ENCODE results near the gene FANCM. TPM values are rescaled to one million over a fixed set of nuclear protein-coding genes. Genes with fewer than 3 reads are reported as not detected.

The FANCM gene
- total and polyA plus RNA-seq, 9 of the 15 experiments (the other 6 are each of a cell fraction or from before 2014, with no cell fraction given), result 5.1 to 14.4 (median 6.2) TPM

DNA sequence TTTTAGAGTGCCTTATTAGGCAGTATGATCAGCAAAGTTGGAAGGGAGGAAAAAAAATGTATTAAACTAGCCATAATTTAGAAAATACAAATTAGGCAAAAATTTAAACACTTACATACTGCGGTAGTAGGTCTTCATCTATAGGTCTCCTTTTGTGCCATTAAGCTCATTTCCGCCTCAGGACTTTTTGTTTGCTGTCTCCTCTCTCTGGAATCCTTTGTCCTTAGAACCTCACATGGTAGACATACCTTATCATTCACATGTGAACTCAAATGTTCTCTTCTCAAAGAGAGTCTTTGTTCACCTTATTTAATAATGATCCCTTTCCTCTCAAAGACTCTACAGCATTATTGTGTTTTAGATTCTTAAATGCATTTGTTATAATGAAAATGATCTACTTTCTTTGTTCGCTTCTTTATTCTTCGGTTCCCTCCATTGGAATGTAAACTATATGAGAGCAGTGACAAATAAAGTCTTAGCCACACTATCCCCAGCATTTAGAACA, 14.7 kb downstream of the FANCM start:
- ChIA-PET POLR2A (interaction anchor here (0.7 kb wide), 1 partner anchor 15 kb away, joined by 3 read pairs; the partner anchor contains the start of gene FANCM), CTCF (ENCODE audit: low intra/inter-chr PET ratio) (no interaction called here)
- in situ Hi-C loops (cut with MboI) (no loop called here), intact Hi-C loops (cut with micrococcal nuclease) (no loop called here)
- Histone ChIP-seq H3K79me2 (ENCODE audit: control insufficient read depth, insufficient read depth, low read length) (0 out of 3 replicates have a peak, but pooled peaks cover under 1% of the 10 kb centered on the region), H3K4me3 (no peak overlapping the region), H3K4me2 (ENCODE audit: insufficient read depth, low read length) (no peak overlapping the region), H3K9me3 (replicated peaks; ENCODE audit: control insufficient read depth, insufficient read depth, low read depth, low read length) (no peaks in the 10 kb centered on the region), H3K9ac (ENCODE audit: insufficient read depth in 1 of 2, low read depth in 2 of 2, low read length in 2 of 2) (no peak overlapping the region), H3K36me3 (ENCODE audit: control insufficient read depth, insufficient read depth, low read length) (peaks cover 26% of the 10 kb centered on the region; the same call in 2 of the 3 replicates), H3K27me3 (ENCODE audit: control insufficient read depth in 2 of 2, insufficient read depth in 2 of 2, low read length in 2 of 2) (no peaks in the 10 kb centered on the region), H4K20me1 (replicated peaks; ENCODE audit: control insufficient read depth, insufficient read depth, low read length) (no peaks in the 10 kb centered on the region), H3K4me1 (replicated peaks in 1 of 2; ENCODE audit: control insufficient read depth in 2 of 2, insufficient read depth in 2 of 2, low read length in 2 of 2) (no peaks in the 10 kb centered on the region; a peak in 1 of 5 replicates), H2AFZ (ENCODE audit: low read depth, low read length) (no peak overlapping the region), H3K27ac (ENCODE audit: extremely low read depth, low read depth, low read length) (no peak overlapping the region), H3K9me1 (ENCODE audit: control insufficient read depth, insufficient read depth, low read length) (no peaks in the 10 kb centered on the region)
- no peak for DNase-seq (ENCODE audit: extremely low read depth in 1 of 4, low spot score in 3 of 4)
- no peak for FAIRE-seq
- 98% methylated on average over 3 of the region's 4 CpGs for WGBS (ENCODE audit: insufficient coverage, low coverage, missing lambda C conversion rate)
- no peak for TF ChIP-seq ZNF699 (CRISPR knock-in tag; IDR thresholded peaks at IDR 0.05; ENCODE audit: insufficient replicate concordance)
- TF ChIP-seq PHB (CRISPR knock-in tag; IDR thresholded peaks at IDR 0.05), result no peak
- TF ChIP-seq MIER1 (IDR thresholded peaks at IDR 0.05; ENCODE audit: low read depth), result no peak
- TF ChIP-seq ERF (CRISPR knock-in tag; IDR thresholded peaks at IDR 0.05), result no peak
- TF ChIP-seq, protein P1, sequence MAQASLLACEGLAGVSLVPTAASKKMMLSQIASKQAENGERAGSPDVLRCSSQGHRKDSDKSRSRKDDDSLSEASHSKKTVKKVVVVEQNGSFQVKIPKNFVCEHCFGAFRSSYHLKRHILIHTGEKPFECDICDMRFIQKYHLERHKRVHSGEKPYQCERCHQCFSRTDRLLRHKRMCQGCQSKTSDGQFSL (CRISPR knock-in tag; IDR thresholded peaks at IDR 0.05), result no peak
- TF ChIP-seq, protein P1 (tag; IDR thresholded peaks at IDR 0.05), result no peak
- no peak for TF ChIP-seq MAFK (IDR thresholded peaks at IDR 0.05; ENCODE audit: low read length)
- TF ChIP-seq LEF1 (IDR thresholded peaks at IDR 0.05), result no peak
- TF ChIP-seq, protein P2, sequence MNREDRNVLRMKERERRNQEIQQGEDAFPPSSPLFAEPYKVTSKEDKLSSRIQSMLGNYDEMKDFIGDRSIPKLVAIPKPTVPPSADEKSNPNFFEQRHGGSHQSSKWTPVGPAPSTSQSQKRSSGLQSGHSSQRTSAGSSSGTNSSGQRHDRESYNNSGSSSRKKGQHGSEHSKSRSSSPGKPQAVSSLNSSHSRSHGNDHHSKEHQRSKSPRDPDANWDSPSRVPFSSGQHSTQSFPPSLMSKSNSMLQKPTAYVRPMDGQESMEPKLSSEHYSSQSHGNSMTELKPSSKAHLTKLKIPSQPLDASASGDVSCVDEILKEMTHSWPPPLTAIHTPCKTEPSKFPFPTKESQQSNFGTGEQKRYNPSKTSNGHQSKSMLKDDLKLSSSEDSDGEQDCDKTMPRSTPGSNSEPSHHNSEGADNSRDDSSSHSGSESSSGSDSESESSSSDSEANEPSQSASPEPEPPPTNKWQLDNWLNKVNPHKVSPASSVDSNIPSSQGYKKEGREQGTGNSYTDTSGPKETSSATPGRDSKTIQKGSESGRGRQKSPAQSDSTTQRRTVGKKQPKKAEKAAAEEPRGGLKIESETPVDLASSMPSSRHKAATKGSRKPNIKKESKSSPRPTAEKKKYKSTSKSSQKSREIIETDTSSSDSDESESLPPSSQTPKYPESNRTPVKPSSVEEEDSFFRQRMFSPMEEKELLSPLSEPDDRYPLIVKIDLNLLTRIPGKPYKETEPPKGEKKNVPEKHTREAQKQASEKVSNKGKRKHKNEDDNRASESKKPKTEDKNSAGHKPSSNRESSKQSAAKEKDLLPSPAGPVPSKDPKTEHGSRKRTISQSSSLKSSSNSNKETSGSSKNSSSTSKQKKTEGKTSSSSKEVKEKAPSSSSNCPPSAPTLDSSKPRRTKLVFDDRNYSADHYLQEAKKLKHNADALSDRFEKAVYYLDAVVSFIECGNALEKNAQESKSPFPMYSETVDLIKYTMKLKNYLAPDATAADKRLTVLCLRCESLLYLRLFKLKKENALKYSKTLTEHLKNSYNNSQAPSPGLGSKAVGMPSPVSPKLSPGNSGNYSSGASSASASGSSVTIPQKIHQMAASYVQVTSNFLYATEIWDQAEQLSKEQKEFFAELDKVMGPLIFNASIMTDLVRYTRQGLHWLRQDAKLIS (CRISPR knock-in tag; IDR thresholded peaks at IDR 0.05), result no peak
- no peak for TF ChIP-seq ADNP (tag; IDR thresholded peaks at IDR 0.05)
- TF ChIP-seq E2F3 (CRISPR knock-in tag; IDR thresholded peaks at IDR 0.05), result no peak
- TF ChIP-seq FOXJ2 (tag; IDR thresholded peaks at IDR 0.05), result no peak
- no peak for TF ChIP-seq WHSC1 (IDR thresholded peaks at IDR 0.05; ENCODE audit: low read length)
- TF ChIP-seq RFX7 (CRISPR knock-in tag; IDR thresholded peaks at IDR 0.05), result no peak
- TF ChIP-seq, protein P3, sequence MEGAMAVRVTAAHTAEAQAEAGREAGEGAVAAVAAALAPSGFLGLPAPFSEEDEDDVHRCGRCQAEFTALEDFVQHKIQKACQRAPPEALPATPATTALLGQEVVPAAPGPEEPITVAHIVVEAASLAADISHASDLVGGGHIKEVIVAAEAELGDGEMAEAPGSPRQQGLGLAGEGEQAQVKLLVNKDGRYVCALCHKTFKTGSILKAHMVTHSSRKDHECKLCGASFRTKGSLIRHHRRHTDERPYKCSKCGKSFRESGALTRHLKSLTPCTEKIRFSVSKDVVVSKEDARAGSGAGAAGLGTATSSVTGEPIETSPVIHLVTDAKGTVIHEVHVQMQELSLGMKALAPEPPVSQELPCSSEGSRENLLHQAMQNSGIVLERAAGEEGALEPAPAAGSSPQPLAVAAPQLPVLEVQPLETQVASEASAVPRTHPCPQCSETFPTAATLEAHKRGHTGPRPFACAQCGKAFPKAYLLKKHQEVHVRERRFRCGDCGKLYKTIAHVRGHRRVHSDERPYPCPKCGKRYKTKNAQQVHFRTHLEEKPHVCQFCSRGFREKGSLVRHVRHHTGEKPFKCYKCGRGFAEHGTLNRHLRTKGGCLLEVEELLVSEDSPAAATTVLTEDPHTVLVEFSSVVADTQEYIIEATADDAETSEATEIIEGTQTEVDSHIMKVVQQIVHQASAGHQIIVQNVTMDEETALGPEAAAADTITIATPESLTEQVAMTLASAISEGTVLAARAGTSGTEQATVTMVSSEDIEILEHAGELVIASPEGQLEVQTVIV (CRISPR knock-in tag; IDR thresholded peaks at IDR 0.05; ENCODE audit: borderline replicate concordance), result no peak
- TF ChIP-seq MAZ (CRISPR knock-in tag; conservative IDR thresholded peaks at IDR 0.05 in 1 of 2, IDR thresholded peaks at IDR 0.05 in 1 of 2), result no peak
- no TSS peak for BruUV-seq (replicated peaks)
- no peak for ATAC-seq
